Glutamatergic neuron (in vitro differentiated cells): Measurements from ENCODE around the gene CNIH2. TPM values are rescaled to one million over a fixed set of nuclear protein-coding genes. Genes with fewer than 3 reads are reported as not detected.
A peak's percentile ranks its signal among the peaks of the same experiment; 100 is the strongest.
"Not testable (repeated sequence)": the region's sequence is repeated elsewhere in the genome, so short reads cannot be mapped to it uniquely, and the experiment has no call there.

Experiments used
- DNase-seq: peaks from one replicate; pipeline ENCODE4 v3.0.0; 2022
- H3K27ac Mint-ChIP-seq: one replicate; pipeline ENCODE4 v1.8.0; 2020; ENCODE audit warnings: mild to moderate bottlenecking, mixed read lengths, inconsistent platforms; ENCODE audit not compliant: unreplicated experiment
- H3K27me3 Mint-ChIP-seq: one replicate; pipeline ENCODE4 v1.8.0; 2020; ENCODE audit warnings: mild to moderate bottlenecking, moderate library complexity, mixed read lengths, inconsistent platforms; ENCODE audit not compliant: unreplicated experiment
- H3K36me3 Mint-ChIP-seq: one replicate; pipeline ENCODE4 v1.8.0; 2020; ENCODE audit warnings: mild to moderate bottlenecking, mixed read lengths, inconsistent platforms; ENCODE audit not compliant: unreplicated experiment
- H3K4me1 Mint-ChIP-seq: one replicate; pipeline ENCODE4 v1.8.0; 2020; ENCODE audit warnings: mild to moderate bottlenecking, low read depth, mixed read lengths, inconsistent platforms; ENCODE audit not compliant: unreplicated experiment
- H3K4me3 Mint-ChIP-seq: one replicate; pipeline ENCODE4 v1.8.0; 2020; ENCODE audit warnings: mild to moderate bottlenecking, mixed read lengths, inconsistent platforms; ENCODE audit not compliant: unreplicated experiment
- H3K9me3 Mint-ChIP-seq: one replicate; pipeline ENCODE4 v1.8.0; 2020; ENCODE audit warnings: mild to moderate bottlenecking, moderate library complexity, mixed read lengths, inconsistent platforms; ENCODE audit not compliant: unreplicated experiment
- total RNA-seq: library from RNA; stranded (reverse); fragmentation: NEBNext Ultra II Directional; extraction: Animal tissue kit (Norgen Biotek cat#: 25700); gene quantifications from one replicate; pipeline ENCODE4 v1.2.1, GENCODE V29; 2021; ENCODE audit not compliant: unreplicated experiment
- TF ChIP-seq, protein P1 (sequence below): fragments of 200-600 bp; sonication (generic); IDR thresholded peaks from one replicate; pipeline ENCODE4 v1.5.0; 2021; ENCODE audit not compliant: partially characterized antibody, unreplicated experiment

Gene CNIH2
- total RNA-seq, 1 donor from 2014 or later: 61.3 TPM

DNA sequence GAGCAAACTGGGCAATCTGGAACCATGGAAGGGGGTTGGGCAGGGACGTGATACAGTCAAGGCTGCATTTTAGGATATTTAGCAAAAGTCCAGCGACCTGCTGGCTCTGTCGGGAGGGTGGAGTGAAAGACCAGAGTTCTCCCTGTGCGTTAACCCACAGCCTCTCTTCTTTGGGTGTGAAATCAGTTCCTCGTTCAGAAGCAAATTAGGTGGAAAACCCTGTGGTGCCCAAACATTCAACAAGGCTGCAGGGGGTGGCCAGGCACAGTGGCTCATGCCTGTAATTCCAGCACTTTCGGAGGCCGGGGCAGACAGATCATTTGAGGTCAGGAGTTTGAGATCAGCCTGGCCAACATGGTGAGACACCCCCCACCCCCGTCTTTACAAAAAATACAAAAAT, 19.6 kb downstream of the CNIH2 start:
- Mint-ChIP-seq H3K4me3 (no peak overlapping the region), H3K9me3 (peaks cover 10% of the 10 kb centered on the region), H3K4me1 (peaks cover 8% of the 10 kb centered on the region), H3K36me3 (no peaks in the 10 kb centered on the region), H3K27ac (no peak overlapping the region), H3K27me3 (peaks cover 7% of the 10 kb centered on the region)
- TF ChIP-seq, protein P1, sequence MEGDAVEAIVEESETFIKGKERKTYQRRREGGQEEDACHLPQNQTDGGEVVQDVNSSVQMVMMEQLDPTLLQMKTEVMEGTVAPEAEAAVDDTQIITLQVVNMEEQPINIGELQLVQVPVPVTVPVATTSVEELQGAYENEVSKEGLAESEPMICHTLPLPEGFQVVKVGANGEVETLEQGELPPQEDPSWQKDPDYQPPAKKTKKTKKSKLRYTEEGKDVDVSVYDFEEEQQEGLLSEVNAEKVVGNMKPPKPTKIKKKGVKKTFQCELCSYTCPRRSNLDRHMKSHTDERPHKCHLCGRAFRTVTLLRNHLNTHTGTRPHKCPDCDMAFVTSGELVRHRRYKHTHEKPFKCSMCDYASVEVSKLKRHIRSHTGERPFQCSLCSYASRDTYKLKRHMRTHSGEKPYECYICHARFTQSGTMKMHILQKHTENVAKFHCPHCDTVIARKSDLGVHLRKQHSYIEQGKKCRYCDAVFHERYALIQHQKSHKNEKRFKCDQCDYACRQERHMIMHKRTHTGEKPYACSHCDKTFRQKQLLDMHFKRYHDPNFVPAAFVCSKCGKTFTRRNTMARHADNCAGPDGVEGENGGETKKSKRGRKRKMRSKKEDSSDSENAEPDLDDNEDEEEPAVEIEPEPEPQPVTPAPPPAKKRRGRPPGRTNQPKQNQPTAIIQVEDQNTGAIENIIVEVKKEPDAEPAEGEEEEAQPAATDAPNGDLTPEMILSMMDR: no peak
- no peak for DNase-seq

DNA sequence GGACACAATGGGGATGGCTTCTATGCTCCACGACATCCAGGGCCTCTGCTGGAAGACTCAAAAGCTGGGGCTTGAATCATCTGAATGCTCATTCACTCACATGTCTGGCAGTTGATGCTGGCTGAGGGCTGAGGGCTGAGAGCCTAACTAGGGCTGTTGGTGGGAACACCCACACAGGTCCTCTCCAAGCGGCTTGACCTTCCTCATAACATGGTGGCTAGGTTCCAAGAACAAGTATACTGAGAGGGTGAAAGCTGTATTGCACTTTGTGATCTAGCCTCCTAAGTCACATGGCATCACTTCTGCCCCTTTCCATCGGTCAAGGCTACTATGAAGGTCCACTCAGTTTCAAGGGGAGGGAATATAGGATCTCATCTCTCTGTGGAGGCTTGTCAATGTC, 21.2 kb downstream of the CNIH2 start:
- no peak overlapping the region for H3K27ac Mint-ChIP-seq
- no peaks in the 10 kb centered on the region for H3K36me3 Mint-ChIP-seq
- TF ChIP-seq, protein P1: no peak
- peaks cover 3% of the 10 kb centered on the region for H3K9me3 Mint-ChIP-seq
- no peak for DNase-seq
- H3K4me1 Mint-ChIP-seq: no peaks in the 10 kb centered on the region
- peaks cover 5% of the 10 kb centered on the region for H3K27me3 Mint-ChIP-seq
- no peak overlapping the region for H3K4me3 Mint-ChIP-seq

DNA sequence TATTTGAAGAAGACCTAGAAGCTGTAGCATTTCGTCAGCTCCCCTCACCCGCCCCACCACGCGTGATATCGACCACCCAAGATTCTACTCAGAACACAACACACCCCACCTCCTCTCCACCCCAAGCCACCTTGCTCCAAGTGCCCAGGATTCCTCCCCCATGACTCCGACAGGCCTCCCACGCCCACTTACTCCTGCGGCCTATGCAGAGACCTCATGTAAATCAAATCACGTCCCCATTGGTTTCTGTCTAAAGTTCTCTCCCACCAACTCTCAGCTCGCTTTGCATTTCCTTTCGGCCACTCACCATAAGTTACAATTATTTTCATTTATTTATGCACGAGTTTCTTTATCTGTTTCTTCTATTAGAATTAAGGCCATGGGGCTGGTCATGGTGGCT, 24.7 kb downstream of the CNIH2 start:
- no peak for DNase-seq
- no peak overlapping the region for H3K4me3 Mint-ChIP-seq
- H3K4me1 Mint-ChIP-seq: no peaks in the 10 kb centered on the region
- peak overlapping the region; percentile 23 for H3K27ac Mint-ChIP-seq
- TF ChIP-seq, protein P1: no peak
- H3K9me3 Mint-ChIP-seq: no peaks in the 10 kb centered on the region
- no peaks in the 10 kb centered on the region for H3K36me3 Mint-ChIP-seq
- H3K27me3 Mint-ChIP-seq: peaks cover under 1% of the 10 kb centered on the region

DNA sequence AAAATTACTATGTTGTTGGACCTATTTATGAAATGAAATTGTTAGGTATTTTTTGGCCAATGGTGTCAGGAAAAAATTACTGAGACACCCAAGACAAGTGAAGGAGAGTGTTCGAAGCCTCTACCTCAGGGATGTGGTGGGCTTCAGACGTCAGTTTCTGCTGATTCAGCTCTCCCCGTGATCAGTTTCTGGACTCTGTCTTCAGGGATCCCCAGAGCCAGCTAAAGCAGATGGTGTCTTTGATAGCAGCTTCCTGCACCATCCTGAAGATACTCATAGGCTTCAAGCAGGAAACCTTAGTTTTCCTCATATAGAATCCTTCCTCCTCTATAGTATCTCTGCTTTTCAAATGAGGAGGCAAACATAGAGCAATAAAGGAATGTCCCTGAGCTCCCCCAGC, 31.5 kb downstream of the CNIH2 start:
- TF ChIP-seq, protein P1: no peak
- no peak for DNase-seq
- Mint-ChIP-seq H3K4me1 (peaks cover 26% of the 10 kb centered on the region), H3K27ac (peak overlapping the region; percentile 84), H3K36me3 (no peaks in the 10 kb centered on the region), H3K4me3 (peak overlapping the region; percentile 30), H3K9me3 (peaks cover 7% of the 10 kb centered on the region), H3K27me3 (peaks cover 10% of the 10 kb centered on the region)

DNA sequence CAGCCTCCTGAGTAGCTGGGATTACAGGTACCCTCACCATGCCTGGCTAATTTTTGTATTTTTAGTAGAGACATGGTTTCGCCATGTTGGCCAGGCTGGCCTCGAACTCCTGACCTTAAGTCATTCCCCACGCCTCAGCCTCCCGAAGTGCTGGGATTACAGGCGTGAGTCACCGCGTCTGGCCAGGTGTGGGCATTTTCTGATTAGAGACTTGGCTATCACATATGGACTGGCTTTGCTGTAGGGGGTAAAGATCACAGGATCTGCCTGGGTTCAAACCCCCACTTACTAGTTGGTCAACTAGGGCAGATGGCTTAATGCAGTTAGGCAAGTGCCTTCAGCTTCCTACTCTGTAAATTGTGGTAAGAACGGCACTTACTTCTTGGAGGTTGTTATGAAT, 32.3 kb downstream of the CNIH2 start:
- TF ChIP-seq, protein P1: no peak
- Mint-ChIP-seq H3K4me1 (peaks cover 30% of the 10 kb centered on the region), H3K36me3 (no peaks in the 10 kb centered on the region), H3K4me3 (peak overlapping the region; percentile 30), H3K27me3 (peaks cover 12% of the 10 kb centered on the region), H3K27ac (no peak overlapping the region), H3K9me3 (peaks cover 10% of the 10 kb centered on the region)
- no peak for DNase-seq

DNA sequence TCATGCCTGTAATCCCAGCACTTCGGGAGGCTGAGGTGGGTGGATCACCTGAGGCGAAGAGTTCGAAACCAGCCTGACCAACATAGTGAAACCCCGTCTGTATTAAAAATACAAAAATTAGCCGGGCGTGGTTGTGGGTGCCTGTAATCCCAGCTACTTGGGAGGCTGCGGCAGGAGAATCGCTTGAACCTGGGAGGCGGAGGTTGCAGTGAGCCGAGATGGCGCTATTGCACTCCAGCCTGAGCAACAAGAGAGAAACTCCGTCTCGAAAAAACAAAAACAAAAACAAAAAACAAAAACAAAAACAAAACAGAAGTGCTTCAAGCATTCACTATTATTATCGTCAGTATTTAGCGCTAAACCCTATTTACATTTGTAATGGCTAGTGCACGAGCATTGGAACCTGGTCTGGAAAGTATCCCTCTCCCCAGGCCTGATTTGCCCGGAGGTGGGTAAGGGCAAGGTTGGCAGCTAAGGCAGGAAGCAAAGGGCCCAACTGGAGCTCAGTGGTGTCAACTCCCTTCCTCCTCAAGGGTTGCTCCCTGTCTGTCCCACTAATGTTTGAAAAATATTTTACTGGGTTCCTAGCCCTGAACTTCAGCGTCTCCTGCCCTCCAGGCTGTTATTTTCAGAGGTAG, 32.9 kb downstream of the CNIH2 start:
- H3K9me3 Mint-ChIP-seq: peaks cover 11% of the 10 kb centered on the region
- H3K4me3 Mint-ChIP-seq: peak overlapping the region; percentile 94
- H3K36me3 Mint-ChIP-seq, DNase-seq: not testable (repeated sequence)
- H3K27me3 Mint-ChIP-seq: peaks cover 17% of the 10 kb centered on the region
- H3K4me1 Mint-ChIP-seq: peaks cover 35% of the 10 kb centered on the region
- H3K27ac Mint-ChIP-seq: peak overlapping the region; percentile 98
